Kidney (tissue), 14 donors: ENCODE results near the gene SPOP. TPM values are rescaled to one million over a fixed set of nuclear protein-coding genes. Genes with fewer than 3 reads are reported as not detected.
A peak's percentile ranks its signal among the peaks of the same experiment; 100 is the strongest.

ENCODE experiments used
- DNase-seq, 5 donors: peaks; one replicate each; pipeline ENCODE4 v3.0.0-alpha.2; 2013 to 2020
- FAIRE-seq: peaks from 2 replicates; lab custom pipeline; 2012; peaks lifted over from hg19 to GRCh38; lab: Jason Lieb, UNC
- H3K27ac ChIP-seq, 2 donors: one replicate each; pipeline ENCODE4 v1.7.0; 2013; ENCODE audit warnings: low read depth in 2 of 2, low read length in 2 of 2, inconsistent platforms in 1 of 2
- H3K27me3 ChIP-seq: one replicate; pipeline ENCODE4 v1.7.1; 2013; ENCODE audit warnings: low read length, inconsistent platforms; ENCODE audit not compliant: control insufficient read depth, insufficient read depth
- H3K36me3 ChIP-seq, 3 donors: one replicate each; pipeline versions ENCODE4 v1.7.0 to v1.7.1; 2013; ENCODE audit warnings: low read length in 3 of 3, control low read depth in 1 of 3, inconsistent platforms in 1 of 3; ENCODE audit not compliant: insufficient read depth in 3 of 3, control insufficient read depth in 2 of 3
- H3K4me1 ChIP-seq, 3 donors: one replicate each; pipeline versions ENCODE4 v1.7.0 to v1.7.1; 2013; ENCODE audit warnings: low read length in 3 of 3, inconsistent platforms in 1 of 3, low read depth in 1 of 3; ENCODE audit not compliant: control insufficient read depth in 2 of 3, insufficient read depth in 2 of 3
- H3K4me3 ChIP-seq, 3 donors: one replicate each; pipeline versions ENCODE4 v1.7.0 to v1.8.1; 2013; ENCODE audit warnings: low read length in 3 of 3, control low read depth in 1 of 3, inconsistent platforms in 1 of 3
- H3K9ac ChIP-seq, 3 donors: one replicate each; pipeline versions ENCODE4 v1.7.0 to v1.7.1; 2013; ENCODE audit warnings: low read length in 3 of 3, control low read depth in 1 of 3, inconsistent platforms in 1 of 3
- H3K9me3 ChIP-seq, 3 donors: one replicate each; pipeline versions ENCODE4 v1.7.0 to v1.7.1; 2013; ENCODE audit warnings: low read length in 3 of 3, control low read depth in 1 of 3, inconsistent platforms in 1 of 3; ENCODE audit not compliant: control insufficient read depth in 2 of 3, insufficient read depth in 1 of 3
- intact Hi-C: fragments of 100-400 bp; cut with DNase I; formaldehyde crosslinking; loops from one replicate; pipeline ENCODE4 v1.11.1; 2022
- polyA plus RNA-seq: library from polyadenylated mRNA; stranded (reverse); fragments of 350-450 nt; fragmentation: Illumina TruSeq; extraction: RNeasy Lipid Tissue Mini Kit (QIAGEN cat#74804); gene quantifications from one replicate; pipeline ENCODE4 v1.2.3, GENCODE V29; 2014; ENCODE audit warnings: low read depth, low replicate concordance; ENCODE audit not compliant: insufficient read depth
- total RNA-seq: library from RNA; stranded (reverse); fragmentation: NEBNext Ultra II Directional; extraction: Animal tissue kit (Norgen Biotek cat#: 25700); gene quantifications from one replicate; pipeline ENCODE4 v1.2.1, GENCODE V29; 2021
- TF ChIP-seq, protein P1 (sequence below): IDR thresholded peaks from 3 replicates; pipeline ENCODE4 v1.5.1; 2012; ENCODE audit warnings: mild to moderate bottlenecking, moderate library complexity, borderline replicate concordance; ENCODE audit not compliant: insufficient read depth; ENCODE audit errors: extremely low read depth
- donor health status: control.
- donor health status: control.
- donor health status: control.
- donor health status: control.
- donor health status: control.
- donor health status: DM: yes; HTN: yes; CAD: no.
- donor health status: Normal renal cell carcinoma (clear cell type).

Gene SPOP
- total and polyA plus RNA-seq, 2 donors from 2014 or later: 28.2 to 73.8 TPM

DNA sequence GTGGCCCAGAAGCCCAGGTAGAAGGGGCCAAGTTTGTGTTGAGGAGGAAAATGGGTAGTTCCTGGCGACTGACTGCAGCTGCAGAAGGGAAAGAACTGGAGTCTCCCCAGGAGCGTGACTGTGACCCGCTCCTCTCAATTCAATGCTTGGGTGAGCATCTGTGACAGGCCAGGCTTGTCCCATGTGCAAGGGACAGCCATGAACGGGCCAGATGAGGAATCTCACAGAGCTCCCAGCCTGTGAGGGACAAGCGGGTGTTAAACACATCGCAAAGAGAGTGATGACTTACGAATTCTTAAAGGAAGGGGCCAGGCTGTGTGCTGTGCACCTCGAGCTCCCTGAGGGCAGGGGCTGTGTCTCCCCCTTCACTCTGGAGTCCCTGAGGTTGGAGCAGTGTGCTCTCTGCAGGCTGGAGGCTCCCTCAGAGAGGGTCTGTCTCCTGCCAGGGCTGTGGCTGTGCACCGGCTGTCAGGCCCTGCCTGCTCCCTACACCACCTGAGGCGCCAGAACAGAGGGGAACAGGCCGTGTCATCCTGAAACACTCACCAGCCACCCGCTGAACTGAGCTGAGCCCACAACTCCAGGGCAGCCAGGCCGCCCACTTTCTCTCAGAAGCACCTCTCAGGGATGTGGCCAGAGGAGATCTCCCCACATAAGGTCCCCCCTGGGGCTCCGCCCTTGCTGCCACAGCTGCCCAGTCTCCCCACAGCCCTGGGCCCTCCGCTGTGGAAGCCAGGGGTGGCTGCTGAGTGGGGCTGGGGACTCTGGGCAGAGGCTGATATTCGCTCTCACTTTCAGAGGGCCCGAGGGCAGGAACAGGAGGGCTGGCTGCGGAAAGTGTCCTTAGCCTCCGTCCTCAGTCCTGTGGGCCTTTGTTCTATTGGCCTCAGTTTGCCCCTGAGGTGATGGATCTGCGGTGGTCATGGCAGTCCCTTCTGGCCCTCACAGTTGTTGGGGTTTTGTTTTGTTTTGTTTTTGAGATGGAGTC is 127.9 kb downstream of the SPOP start:
- Histone ChIP-seq H3K4me1 (peaks cover 0 to 2% (median 0%) of the 10 kb centered on the region in 3 donors), H3K36me3 (no peaks in the 10 kb centered on the region), H3K9ac (no peak overlapping the region), H3K9me3 (no peaks in the 10 kb centered on the region), H3K4me3 (no peak overlapping the region), H3K27me3 (no peaks in the 10 kb centered on the region), H3K27ac (no peak overlapping the region)
- TF ChIP-seq, protein P1, sequence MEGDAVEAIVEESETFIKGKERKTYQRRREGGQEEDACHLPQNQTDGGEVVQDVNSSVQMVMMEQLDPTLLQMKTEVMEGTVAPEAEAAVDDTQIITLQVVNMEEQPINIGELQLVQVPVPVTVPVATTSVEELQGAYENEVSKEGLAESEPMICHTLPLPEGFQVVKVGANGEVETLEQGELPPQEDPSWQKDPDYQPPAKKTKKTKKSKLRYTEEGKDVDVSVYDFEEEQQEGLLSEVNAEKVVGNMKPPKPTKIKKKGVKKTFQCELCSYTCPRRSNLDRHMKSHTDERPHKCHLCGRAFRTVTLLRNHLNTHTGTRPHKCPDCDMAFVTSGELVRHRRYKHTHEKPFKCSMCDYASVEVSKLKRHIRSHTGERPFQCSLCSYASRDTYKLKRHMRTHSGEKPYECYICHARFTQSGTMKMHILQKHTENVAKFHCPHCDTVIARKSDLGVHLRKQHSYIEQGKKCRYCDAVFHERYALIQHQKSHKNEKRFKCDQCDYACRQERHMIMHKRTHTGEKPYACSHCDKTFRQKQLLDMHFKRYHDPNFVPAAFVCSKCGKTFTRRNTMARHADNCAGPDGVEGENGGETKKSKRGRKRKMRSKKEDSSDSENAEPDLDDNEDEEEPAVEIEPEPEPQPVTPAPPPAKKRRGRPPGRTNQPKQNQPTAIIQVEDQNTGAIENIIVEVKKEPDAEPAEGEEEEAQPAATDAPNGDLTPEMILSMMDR: no peak
- FAIRE-seq: no peak
- peak in 1 of 5 donors; percentile 59 for DNase-seq
- intact Hi-C loops: loop anchor here (10.0 kb wide), 2 partner anchors 55 to 115 kb away; partner anchors contain the start of gene NGFR

DNA sequence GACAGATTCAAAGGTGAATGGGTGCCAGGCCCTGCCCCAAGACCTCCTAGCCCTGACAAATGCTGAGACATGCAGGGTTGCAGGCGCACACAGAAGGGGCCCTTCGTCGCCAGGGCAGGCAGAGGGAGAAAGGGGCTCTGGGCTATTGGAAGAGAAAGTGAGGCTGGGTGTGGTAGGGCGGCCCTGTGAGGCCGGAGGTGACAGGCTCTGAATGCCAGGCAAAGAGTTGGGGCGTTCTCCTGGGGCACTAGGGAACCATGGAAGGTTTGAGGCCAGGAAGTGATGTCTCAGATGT is 128.6 kb downstream of the SPOP start:
- TF ChIP-seq, protein P1: no peak
- intact Hi-C loops: no loop called here
- H3K27me3 ChIP-seq: no peaks in the 10 kb centered on the region
- no peak overlapping the region for H3K4me3 ChIP-seq
- H3K9me3 ChIP-seq: no peaks in the 10 kb centered on the region
- H3K4me1 ChIP-seq: peaks cover 0 to 2% (median 0%) of the 10 kb centered on the region in 3 donors
- H3K27ac ChIP-seq: no peak overlapping the region
- DNase-seq (no peak), FAIRE-seq (no peak)
- no peak overlapping the region for H3K9ac ChIP-seq
- no peaks in the 10 kb centered on the region for H3K36me3 ChIP-seq

Other genes with a start within 250 kb of the SPOP start
- 13.2 TPM for gene NGFR, start 182.8 kb downstream of the SPOP start, total RNA-seq
- gene NGFR, start 182.8 kb downstream of the SPOP start, polyA plus RNA-seq: 9.4 TPM
- gene NXPH3, start 102.2 kb downstream of the SPOP start, total RNA-seq: 0.98 TPM
- gene NXPH3, start 102.2 kb downstream of the SPOP start, polyA plus RNA-seq: 1.2 TPM
- gene SLC35B1, start 29.9 kb upstream of the SPOP start, total RNA-seq: 56.6 TPM
- 83.7 TPM for gene SLC35B1, start 29.9 kb upstream of the SPOP start, polyA plus RNA-seq
- 12.9 TPM for gene FAM117A, start 86.0 kb upstream of the SPOP start, total RNA-seq
- 11.1 TPM for gene FAM117A, start 86.0 kb upstream of the SPOP start, polyA plus RNA-seq
- 76.9 TPM for gene KAT7, start 110.6 kb upstream of the SPOP start, total RNA-seq
- gene KAT7, start 110.6 kb upstream of the SPOP start, polyA plus RNA-seq: 18.4 TPM
- 0.47 TPM for gene TAC4, start 170.0 kb upstream of the SPOP start, total RNA-seq
- gene TAC4, start 170.0 kb upstream of the SPOP start, polyA plus RNA-seq: not detected